Panc1 (cell line): ENCODE data around the gene KDM4B. TPM values are rescaled to one million over a fixed set of nuclear protein-coding genes. Genes with fewer than 3 reads are reported as not detected.
"Not testable (repeated sequence)": the region's sequence is repeated elsewhere in the genome, so short reads cannot be mapped to it uniquely, and the experiment has no call there.

Experiments
- ATAC-seq: fragments of 200-7000 bp; cut with Tn5 transposase; 2 replicates; pipeline ENCODE4 v1.9.1; 2020; ENCODE audit warnings: mild to moderate bottlenecking, moderate library complexity
- BruUV-seq: library from RNA; stranded (reverse); fragments of 400-500 nt; replicated peaks from 2 replicates; lab custom pipeline; 2021; lab: Mats Ljungman, UMichigan
- CTCF ChIA-PET: fragments of 300-600 bp; sonication (Branson Sonifier 250); formaldehyde crosslinking; loops from one replicate; lab custom pipeline; 2022; ENCODE audit warnings: antibody characterized with exemption; lab: Charles Lee
- POLR2A ChIA-PET: fragments of 300-600 bp; sonication (Branson Sonifier 250); formaldehyde crosslinking; loops from one replicate; lab custom pipeline; 2022; ENCODE audit warnings: antibody characterized with exemption; lab: Charles Lee
- DNase-seq: peaks from one replicate; pipeline ENCODE4 v3.0.0-alpha.2; 2010; ENCODE audit warnings: low read depth, low spot score
- H3K27ac ChIP-seq: 2 replicates; pipeline ENCODE4 v1.5.1; 2011; ENCODE audit warnings: mild to moderate bottlenecking, low read length, inconsistent platforms
- H3K27me3 ChIP-seq: fragments of 200-500 bp; sonication (Bioruptor generic); 2 replicates; pipeline ENCODE4 v1.6.0; 2014; ENCODE audit warnings: low read length, inconsistent platforms; ENCODE audit not compliant: control insufficient read depth, insufficient read depth
- H3K36me3 ChIP-seq: fragments of 200-500 bp; sonication (Bioruptor generic); 2 replicates; pipeline ENCODE4 v1.5.1; 2014; ENCODE audit warnings: inconsistent platforms, mild to moderate bottlenecking, low read length, moderate library complexity; ENCODE audit not compliant: control insufficient read depth, insufficient read depth
- H3K4me1 ChIP-seq: 2 replicates; pipeline ENCODE4 v1.5.1; 2011; ENCODE audit warnings: inconsistent platforms, mild to moderate bottlenecking, low read length, moderate library complexity; ENCODE audit not compliant: control insufficient read depth, insufficient read depth
- H3K4me3 ChIP-seq, 2 experiments: 2 replicates each; pipeline ENCODE4 v1.5.1; 2011 to 2012; ENCODE audit warnings: low read depth in 2 of 2, low read length in 2 of 2, mild to moderate bottlenecking in 2 of 2, inconsistent platforms in 1 of 2, moderate library complexity in 1 of 2
- H3K9me3 ChIP-seq: fragments of 200-500 bp; sonication (Bioruptor generic); 2 replicates; pipeline ENCODE4 v1.5.1; 2014; ENCODE audit warnings: low read depth, mild to moderate bottlenecking, inconsistent platforms, low read length, moderate library complexity; ENCODE audit not compliant: control insufficient read depth, insufficient read depth
- POLR2AphosphoS5 ChIP-seq: IDR thresholded peaks from 2 replicates; pipeline ENCODE4 v1.6.1; 2012; ENCODE audit warnings: mild to moderate bottlenecking, low read depth, low read length, moderate library complexity
- SIN3A ChIP-seq: IDR thresholded peaks from 2 replicates; pipeline ENCODE4 v1.6.1; 2012; ENCODE audit warnings: low read depth, mild to moderate bottlenecking, low read length, moderate library complexity, borderline replicate concordance; ENCODE audit not compliant: insufficient read depth
- TCF7L2 ChIP-seq: IDR thresholded peaks from 2 replicates; pipeline ENCODE4 v1.6.1; 2011; ENCODE audit warnings: mild to moderate bottlenecking, low read depth, low read length, inconsistent platforms
- in situ Hi-C: cut with HindIII; loops from 2 replicates; pipeline ENCODE4 v1.10.0; 2016; ENCODE audit warnings: low sequenced_read_pairs, low pct_unique_long_range_greater_than_20kb
- intact Hi-C: fragments of 100-400 bp; cut with micrococcal nuclease; formaldehyde crosslinking; loops from one replicate; pipeline ENCODE4 v1.10.0; 2022; ENCODE audit not compliant: unreplicated experiment
- total RNA-seq: library from RNA; stranded (reverse); gene quantifications from one replicate; pipeline ENCODE4 v1.2.1, GENCODE V29; 2021; ENCODE audit not compliant: unreplicated experiment
- TF ChIP-seq, protein P1 (sequence below): fragments of 450-650 bp; IDR thresholded peaks from 2 replicates; pipeline ENCODE4 v1.5.1; 2017; ENCODE audit warnings: mild to moderate bottlenecking
- TF ChIP-seq, protein P2 (sequence below), 2 experiments: IDR thresholded peaks; 2 replicates each; pipeline ENCODE4 v1.6.1; 2011 to 2012; ENCODE audit warnings: low read depth in 2 of 2, control low read depth in 1 of 2, low read length in 1 of 2, mild to moderate bottlenecking in 1 of 2, moderate library complexity in 1 of 2; ENCODE audit not compliant: insufficient read depth in 1 of 2

Gene KDM4B
- total RNA-seq, 1 experiment from 2014 or later, result 18.4 TPM

DNA sequence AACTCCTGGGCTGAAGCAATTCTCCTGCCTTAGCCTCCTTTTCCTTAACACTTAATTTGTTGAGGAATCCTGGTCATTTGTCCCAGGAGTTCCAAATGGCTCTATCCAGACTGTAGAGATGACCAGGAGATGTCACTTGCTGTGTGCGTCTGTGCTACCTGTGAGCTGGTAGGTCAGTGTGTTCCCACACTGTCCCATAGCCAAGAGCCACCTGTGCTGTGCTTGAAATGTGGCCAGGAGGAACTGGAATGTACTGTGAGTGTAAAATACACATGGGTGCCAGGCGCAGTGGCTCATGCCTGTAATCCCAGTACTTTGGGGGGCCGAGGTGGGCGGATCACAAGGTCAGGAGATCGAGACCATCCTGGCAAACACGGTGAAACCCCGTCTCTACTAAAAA, 29.4 kb upstream of the KDM4B start:
- ChIA-PET CTCF (no interaction called here), POLR2A (no interaction called here)
- Histone ChIP-seq H3K9me3 (no peaks in the 10 kb centered on the region), H3K4me3 (no peak overlapping the region), H3K27ac (no peak overlapping the region), H3K4me1 (no peaks in the 10 kb centered on the region), H3K36me3 (no peaks in the 10 kb centered on the region), H3K27me3 (no peaks in the 10 kb centered on the region)
- in situ Hi-C loops (no loop called here), intact Hi-C loops (no loop called here)
- no peak for DNase-seq
- no peak for ATAC-seq
- TF ChIP-seq SIN3A, result no peak
- TF ChIP-seq TCF7L2, result no peak
- TF ChIP-seq POLR2AphosphoS5, result no peak
- no TSS peak for BruUV-seq

DNA sequence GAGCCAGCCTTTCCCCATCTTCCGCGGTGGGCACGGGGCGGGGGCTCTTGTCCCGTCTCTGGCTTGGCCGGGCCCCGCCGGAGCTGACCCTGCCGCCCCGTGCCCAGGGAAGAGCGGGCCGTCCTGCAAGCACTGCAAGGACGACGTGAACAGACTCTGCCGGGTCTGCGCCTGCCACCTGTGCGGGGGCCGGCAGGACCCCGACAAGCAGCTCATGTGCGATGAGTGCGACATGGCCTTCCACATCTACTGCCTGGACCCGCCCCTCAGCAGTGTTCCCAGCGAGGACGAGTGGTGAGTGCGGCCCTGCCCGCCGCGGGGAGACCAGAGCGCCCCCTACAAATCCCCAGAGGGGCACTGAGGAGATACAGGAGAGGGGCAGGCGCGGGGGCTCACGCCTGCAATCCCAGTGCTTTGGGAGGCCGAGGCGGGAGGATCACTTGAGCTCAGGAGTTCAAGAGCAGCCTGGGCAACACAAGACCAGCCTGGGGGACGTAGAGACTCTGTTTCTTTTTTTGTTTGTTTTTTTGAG, 27.2 kb upstream of the KDM4B start:
- POLR2A ChIA-PET, DNase-seq, ATAC-seq, H3K27ac ChIP-seq, intact Hi-C loops, in situ Hi-C loops, H3K36me3 ChIP-seq, H3K4me1 ChIP-seq, H3K4me3 ChIP-seq, H3K9me3 ChIP-seq, H3K27me3 ChIP-seq, BruUV-seq: not testable (repeated sequence)
- CTCF ChIA-PET, result interaction anchor here (1.2 kb wide), 1 partner anchor 90 kb away, joined by 5 read pairs; no protein-coding TSS in a partner anchor

DNA sequence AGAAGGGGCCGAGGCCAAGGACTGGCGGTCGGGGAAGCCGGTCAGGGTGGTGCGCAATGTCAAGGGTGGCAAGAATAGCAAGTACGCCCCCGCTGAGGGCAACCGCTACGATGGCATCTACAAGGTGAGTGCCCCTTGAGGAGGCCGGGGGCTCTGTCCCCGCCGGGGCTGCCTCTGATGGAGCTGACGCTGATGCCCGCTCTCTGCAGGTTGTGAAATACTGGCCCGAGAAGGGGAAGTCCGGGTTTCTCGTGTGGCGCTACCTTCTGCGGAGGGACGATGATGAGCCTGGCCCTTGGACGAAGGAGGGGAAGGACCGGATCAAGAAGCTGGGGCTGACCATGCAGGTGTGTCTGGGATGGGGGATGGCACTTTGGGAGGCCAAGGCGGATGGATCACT, 18.3 kb upstream of the KDM4B start:
- intact Hi-C loops, ATAC-seq: not testable (repeated sequence)

DNA sequence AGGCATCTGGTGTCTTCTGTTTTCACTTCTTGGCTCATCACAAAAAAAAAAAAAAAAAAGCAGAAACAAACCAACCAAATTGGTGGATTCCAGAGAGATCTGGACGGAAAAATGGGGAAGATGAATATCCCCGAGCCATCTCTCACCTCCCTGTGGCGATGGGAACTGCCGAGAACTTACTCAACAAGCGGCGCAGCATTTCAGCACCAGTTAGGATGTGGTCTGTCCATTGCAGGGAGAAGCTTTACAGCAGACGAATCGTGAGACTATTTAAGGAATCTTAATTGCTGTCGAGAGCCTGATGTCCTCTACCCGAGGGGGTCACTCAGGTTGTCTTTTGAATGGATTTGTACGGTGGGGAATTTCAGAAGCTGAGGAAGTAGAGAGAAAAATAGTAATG, 17.3 kb upstream of the KDM4B start:
- no peak overlapping the region for H3K27ac ChIP-seq
- no TSS peak for BruUV-seq
- ATAC-seq, result no peak
- in situ Hi-C loops, result no loop called here
- no peaks in the 10 kb centered on the region for H3K9me3 ChIP-seq
- intact Hi-C loops, result no loop called here
- peaks cover 5% of the 10 kb centered on the region; the same call in 1 of the 2 replicates for H3K36me3 ChIP-seq
- no peak for DNase-seq
- no peaks in the 10 kb centered on the region for H3K27me3 ChIP-seq
- ChIA-PET POLR2A (interaction anchor here (0.7 kb wide), 1 partner anchor 220 kb away, joined by 7 read pairs; no protein-coding TSS in a partner anchor), CTCF (no interaction called here)
- TF ChIP-seq TCF7L2 (no peak), POLR2AphosphoS5 (no peak), SIN3A (no peak)
- TF ChIP-seq, protein P1, sequence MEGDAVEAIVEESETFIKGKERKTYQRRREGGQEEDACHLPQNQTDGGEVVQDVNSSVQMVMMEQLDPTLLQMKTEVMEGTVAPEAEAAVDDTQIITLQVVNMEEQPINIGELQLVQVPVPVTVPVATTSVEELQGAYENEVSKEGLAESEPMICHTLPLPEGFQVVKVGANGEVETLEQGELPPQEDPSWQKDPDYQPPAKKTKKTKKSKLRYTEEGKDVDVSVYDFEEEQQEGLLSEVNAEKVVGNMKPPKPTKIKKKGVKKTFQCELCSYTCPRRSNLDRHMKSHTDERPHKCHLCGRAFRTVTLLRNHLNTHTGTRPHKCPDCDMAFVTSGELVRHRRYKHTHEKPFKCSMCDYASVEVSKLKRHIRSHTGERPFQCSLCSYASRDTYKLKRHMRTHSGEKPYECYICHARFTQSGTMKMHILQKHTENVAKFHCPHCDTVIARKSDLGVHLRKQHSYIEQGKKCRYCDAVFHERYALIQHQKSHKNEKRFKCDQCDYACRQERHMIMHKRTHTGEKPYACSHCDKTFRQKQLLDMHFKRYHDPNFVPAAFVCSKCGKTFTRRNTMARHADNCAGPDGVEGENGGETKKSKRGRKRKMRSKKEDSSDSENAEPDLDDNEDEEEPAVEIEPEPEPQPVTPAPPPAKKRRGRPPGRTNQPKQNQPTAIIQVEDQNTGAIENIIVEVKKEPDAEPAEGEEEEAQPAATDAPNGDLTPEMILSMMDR, result no peak
- TF ChIP-seq, protein P2, sequence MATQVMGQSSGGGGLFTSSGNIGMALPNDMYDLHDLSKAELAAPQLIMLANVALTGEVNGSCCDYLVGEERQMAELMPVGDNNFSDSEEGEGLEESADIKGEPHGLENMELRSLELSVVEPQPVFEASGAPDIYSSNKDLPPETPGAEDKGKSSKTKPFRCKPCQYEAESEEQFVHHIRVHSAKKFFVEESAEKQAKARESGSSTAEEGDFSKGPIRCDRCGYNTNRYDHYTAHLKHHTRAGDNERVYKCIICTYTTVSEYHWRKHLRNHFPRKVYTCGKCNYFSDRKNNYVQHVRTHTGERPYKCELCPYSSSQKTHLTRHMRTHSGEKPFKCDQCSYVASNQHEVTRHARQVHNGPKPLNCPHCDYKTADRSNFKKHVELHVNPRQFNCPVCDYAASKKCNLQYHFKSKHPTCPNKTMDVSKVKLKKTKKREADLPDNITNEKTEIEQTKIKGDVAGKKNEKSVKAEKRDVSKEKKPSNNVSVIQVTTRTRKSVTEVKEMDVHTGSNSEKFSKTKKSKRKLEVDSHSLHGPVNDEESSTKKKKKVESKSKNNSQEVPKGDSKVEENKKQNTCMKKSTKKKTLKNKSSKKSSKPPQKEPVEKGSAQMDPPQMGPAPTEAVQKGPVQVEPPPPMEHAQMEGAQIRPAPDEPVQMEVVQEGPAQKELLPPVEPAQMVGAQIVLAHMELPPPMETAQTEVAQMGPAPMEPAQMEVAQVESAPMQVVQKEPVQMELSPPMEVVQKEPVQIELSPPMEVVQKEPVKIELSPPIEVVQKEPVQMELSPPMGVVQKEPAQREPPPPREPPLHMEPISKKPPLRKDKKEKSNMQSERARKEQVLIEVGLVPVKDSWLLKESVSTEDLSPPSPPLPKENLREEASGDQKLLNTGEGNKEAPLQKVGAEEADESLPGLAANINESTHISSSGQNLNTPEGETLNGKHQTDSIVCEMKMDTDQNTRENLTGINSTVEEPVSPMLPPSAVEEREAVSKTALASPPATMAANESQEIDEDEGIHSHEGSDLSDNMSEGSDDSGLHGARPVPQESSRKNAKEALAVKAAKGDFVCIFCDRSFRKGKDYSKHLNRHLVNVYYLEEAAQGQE (IDR thresholded peaks at IDR 0.05; ENCODE audit: insufficient read depth in 1 of 2, low read depth in 2 of 2, low read length in 1 of 2), result no peak
- H3K4me3 ChIP-seq, result no peak overlapping the region
- H3K4me1 ChIP-seq, result no peaks in the 10 kb centered on the region

More for the DNA sequence above, 18.3 kb upstream of the KDM4B start:
- POLR2A ChIA-PET, H3K27me3 ChIP-seq, H3K4me3 ChIP-seq, H3K36me3 ChIP-seq, H3K9me3 ChIP-seq, BruUV-seq, DNase-seq, in situ Hi-C loops, H3K4me1 ChIP-seq, CTCF ChIA-PET, H3K27ac ChIP-seq: not testable (repeated sequence)
